PC-3 (cell line): ENCODE data around the gene PLAC9.
A peak's percentile ranks its signal among the peaks of the same experiment; 100 is the strongest.

ENCODE experiments used
- EZH2 ChIP-seq: fragments of 300-600 bp; sonication (generic); IDR thresholded peaks from one replicate; pipeline ENCODE4 v1.6.1; 2017; ENCODE audit warnings: antibody characterized with exemption, mild to moderate bottlenecking, low read length; ENCODE audit not compliant: unreplicated experiment
- EZH2phosphoT487 ChIP-seq: fragments of 300-600 bp; sonication (generic); IDR thresholded peaks from 2 replicates; pipeline ENCODE4 v1.6.1; 2018; ENCODE audit warnings: mild to moderate bottlenecking, antibody characterized with exemption, low read length, borderline replicate concordance
- TF ChIP-seq, protein P1 (sequence below): fragments of 300-600 bp; sonication (generic); conservative IDR thresholded peaks from 2 replicates; pipeline ENCODE4 v1.5.1; 2017; ENCODE audit warnings: antibody characterized with exemption, low read depth, mild to moderate bottlenecking, low read length

- TF ChIP-seq, protein P1, sequence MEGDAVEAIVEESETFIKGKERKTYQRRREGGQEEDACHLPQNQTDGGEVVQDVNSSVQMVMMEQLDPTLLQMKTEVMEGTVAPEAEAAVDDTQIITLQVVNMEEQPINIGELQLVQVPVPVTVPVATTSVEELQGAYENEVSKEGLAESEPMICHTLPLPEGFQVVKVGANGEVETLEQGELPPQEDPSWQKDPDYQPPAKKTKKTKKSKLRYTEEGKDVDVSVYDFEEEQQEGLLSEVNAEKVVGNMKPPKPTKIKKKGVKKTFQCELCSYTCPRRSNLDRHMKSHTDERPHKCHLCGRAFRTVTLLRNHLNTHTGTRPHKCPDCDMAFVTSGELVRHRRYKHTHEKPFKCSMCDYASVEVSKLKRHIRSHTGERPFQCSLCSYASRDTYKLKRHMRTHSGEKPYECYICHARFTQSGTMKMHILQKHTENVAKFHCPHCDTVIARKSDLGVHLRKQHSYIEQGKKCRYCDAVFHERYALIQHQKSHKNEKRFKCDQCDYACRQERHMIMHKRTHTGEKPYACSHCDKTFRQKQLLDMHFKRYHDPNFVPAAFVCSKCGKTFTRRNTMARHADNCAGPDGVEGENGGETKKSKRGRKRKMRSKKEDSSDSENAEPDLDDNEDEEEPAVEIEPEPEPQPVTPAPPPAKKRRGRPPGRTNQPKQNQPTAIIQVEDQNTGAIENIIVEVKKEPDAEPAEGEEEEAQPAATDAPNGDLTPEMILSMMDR: peak; percentile 89
- TF ChIP-seq EZH2 (no peak), EZH2phosphoT487 (no peak)
Observed at GRCh38 chr10:80161321-80162083, 29.0 kb downstream of the PLAC9 start.
